ENCODE results near the gene SNRNP70. TPM values are rescaled to one million over a fixed set of nuclear protein-coding genes. Genes with fewer than 3 reads are reported as not detected.

The SNRNP70 gene
- polyA plus RNA-seq, 3 donors = 27.4 to 360 (median 40.4) TPM

- no peak overlapping the region for H3K9ac ChIP-seq (ENCODE audit: insufficient read depth, low read length, poor library complexity, severe bottlenecking)
- no peaks in the 10 kb centered on the region for H3K36me3 ChIP-seq (replicated peaks in 1 of 2; ENCODE audit: control insufficient read depth in 1 of 2, insufficient read depth in 2 of 2, low read length in 2 of 2)
- peaks cover 26 to 81% of the 10 kb centered on the region in 2 donors for H3K27me3 ChIP-seq (ENCODE audit: control insufficient read depth in 2 of 2, insufficient read depth in 2 of 2, low read length in 2 of 2)
- intact Hi-C loops (cut with micrococcal nuclease) = no loop called here
- no peak overlapping the region for H3K4me2 ChIP-seq (replicated peaks; ENCODE audit: extremely low read depth, low read length, poor library complexity, severe bottlenecking)
- WGBS (ENCODE audit: insufficient coverage) = 63% methylated on average over 5 of the region's 9 CpGs
- no peak overlapping the region for H3K27ac ChIP-seq (ENCODE audit: low read depth in 1 of 2, low read length in 2 of 2)
- no peaks in the 10 kb centered on the region for H4K20me1 ChIP-seq (ENCODE audit: insufficient read depth, low read length)
- DNase-seq = no peak
- peaks cover 0 to 9% of the 10 kb centered on the region in 2 donors for H3K9me3 ChIP-seq (replicated peaks in 1 of 2; ENCODE audit: control insufficient read depth in 1 of 2, insufficient read depth in 1 of 2, low read length in 2 of 2)
- no peak overlapping the region for H2AFZ ChIP-seq (ENCODE audit: insufficient read depth, low read depth, low read length, poor library complexity, severe bottlenecking)
- H3K9me3 Mint-ChIP-seq = peaks cover 2 to 30% (median 20%) of the 10 kb centered on the region in 7 donors
- H3K4me3 ChIP-seq (replicated peaks in 1 of 3; ENCODE audit: low read depth in 2 of 3, low read length in 3 of 3) = no peak overlapping the region
- peaks cover 23 to 24% of the 10 kb centered on the region in 2 donors for H3K4me1 ChIP-seq (ENCODE audit: control insufficient read depth in 1 of 2, insufficient read depth in 2 of 2, low read length in 2 of 2)
- peaks cover 85 to 92% (median 87%) of the 10 kb centered on the region in 3 donors for H3K27me3 Mint-ChIP-seq (ENCODE audit: low read depth in 3 of 3)
- peaks cover 28% of the 10 kb centered on the region for H3K4me1 Mint-ChIP-seq
- H3K4me3 Mint-ChIP-seq = peak overlapping the region in 1 of 2 donors; percentile 89
- H3K36me3 Mint-ChIP-seq = peaks cover 4 to 8% of the 10 kb centered on the region in 2 donors
- H3K79me2 ChIP-seq (ENCODE audit: insufficient read depth, low read length) = no peaks in the 10 kb centered on the region
- H3K27ac Mint-ChIP-seq = no peak overlapping the region
- no peak for TF ChIP-seq CTCF (IDR thresholded peaks at IDR 0.05)
These were observed 26.2 kb upstream of the SNRNP70 start for GRCh38 chr19:49059053-49059452.

DNA sequence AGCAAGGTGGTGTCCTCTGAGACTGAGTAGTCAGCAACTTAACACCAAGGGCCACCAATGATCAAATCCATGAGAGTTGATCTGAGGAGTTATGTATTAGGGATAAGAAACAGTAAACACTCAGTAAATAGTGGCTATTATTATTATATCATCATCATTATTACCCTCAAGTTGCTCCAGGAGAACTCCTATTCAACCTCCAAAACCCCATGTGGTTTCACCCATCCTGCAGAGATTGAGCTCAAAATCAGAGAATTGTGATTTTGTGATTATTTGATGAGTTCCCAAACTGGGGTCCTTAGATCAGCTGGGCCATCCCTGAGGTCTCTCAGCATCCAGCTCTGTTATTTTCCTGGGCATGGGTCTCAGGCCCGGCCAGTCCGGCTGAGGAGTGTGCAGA is 24.3 kb upstream of the SNRNP70 start:
- H3K9me3 Mint-ChIP-seq = peaks cover 2 to 36% (median 22%) of the 10 kb centered on the region in 7 donors

More for the DNA sequence above, 24.3 kb upstream of the SNRNP70 start:
- Mint-ChIP-seq H3K4me3 (peak overlapping the region in 1 of 2 donors; percentile 17), H3K4me1 (peaks cover 23% of the 10 kb centered on the region), H3K27ac (no peak overlapping the region), H3K27me3 (ENCODE audit: low read depth in 3 of 3) (peaks cover 87 to 96% (median 90%) of the 10 kb centered on the region in 3 donors), H3K36me3 (peaks cover 4 to 8% of the 10 kb centered on the region in 2 donors)
- no peaks in the 10 kb centered on the region for H3K36me3 ChIP-seq (replicated peaks in 1 of 2; ENCODE audit: control insufficient read depth in 1 of 2, insufficient read depth in 2 of 2, low read length in 2 of 2)
- H3K27ac ChIP-seq (ENCODE audit: low read depth in 1 of 2, low read length in 2 of 2) = no peak overlapping the region
- peaks cover 38 to 87% of the 10 kb centered on the region in 2 donors for H3K27me3 ChIP-seq (ENCODE audit: control insufficient read depth in 2 of 2, insufficient read depth in 2 of 2, low read length in 2 of 2)
- H3K4me2 ChIP-seq (replicated peaks; ENCODE audit: extremely low read depth, low read length, poor library complexity, severe bottlenecking) = no peak overlapping the region
- no peak for TF ChIP-seq CTCF (IDR thresholded peaks at IDR 0.05)
- no peak for DNase-seq
- no peak overlapping the region for H3K9ac ChIP-seq (ENCODE audit: insufficient read depth, low read length, poor library complexity, severe bottlenecking)
- H2AFZ ChIP-seq (ENCODE audit: insufficient read depth, low read depth, low read length, poor library complexity, severe bottlenecking) = no peak overlapping the region
- 100% methylated on average over 2 of the region's 2 CpGs for WGBS (ENCODE audit: insufficient coverage)
- H3K9me3 ChIP-seq (replicated peaks in 1 of 2; ENCODE audit: control insufficient read depth in 1 of 2, insufficient read depth in 1 of 2, low read length in 2 of 2) = peaks cover 0 to 9% of the 10 kb centered on the region in 2 donors
- intact Hi-C loops (cut with micrococcal nuclease) = no loop called here
- H3K4me1 ChIP-seq (ENCODE audit: control insufficient read depth in 1 of 2, insufficient read depth in 2 of 2, low read length in 2 of 2) = peaks cover 21% of the 10 kb centered on the region in 2 donors
- H3K79me2 ChIP-seq (ENCODE audit: insufficient read depth, low read length) = no peaks in the 10 kb centered on the region
- no peaks in the 10 kb centered on the region for H4K20me1 ChIP-seq (ENCODE audit: insufficient read depth, low read length)
- H3K4me3 ChIP-seq (replicated peaks in 1 of 3; ENCODE audit: low read depth in 2 of 3, low read length in 3 of 3) = no peak overlapping the region

Data from CD14-positive monocyte (primary cell).